ENCODE measurements around the gene FAM135A.
"Not testable (repeated sequence)": the region's sequence is repeated elsewhere in the genome, so short reads cannot be mapped to it uniquely, and the experiment has no call there.

DNA sequence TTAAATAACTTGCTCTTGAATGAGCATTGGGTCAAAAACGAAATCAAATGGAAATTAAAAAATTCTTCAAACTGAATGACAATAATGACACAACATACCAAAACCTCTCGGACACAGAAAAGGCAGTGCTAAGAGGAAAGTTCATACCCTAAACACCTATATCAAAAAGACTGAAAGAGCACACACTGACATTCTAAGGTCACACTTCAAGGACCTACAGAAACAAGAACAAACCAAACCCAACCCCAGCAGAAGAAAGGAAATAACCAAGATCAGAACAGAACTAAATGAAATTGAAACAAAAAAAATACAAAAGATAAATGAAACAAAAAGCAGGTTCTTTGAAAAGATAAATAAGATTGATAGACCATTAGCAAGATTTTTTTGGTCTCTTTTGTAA is 194.1 kb downstream of the FAM135A start:
- TF ChIP-seq, protein P1, sequence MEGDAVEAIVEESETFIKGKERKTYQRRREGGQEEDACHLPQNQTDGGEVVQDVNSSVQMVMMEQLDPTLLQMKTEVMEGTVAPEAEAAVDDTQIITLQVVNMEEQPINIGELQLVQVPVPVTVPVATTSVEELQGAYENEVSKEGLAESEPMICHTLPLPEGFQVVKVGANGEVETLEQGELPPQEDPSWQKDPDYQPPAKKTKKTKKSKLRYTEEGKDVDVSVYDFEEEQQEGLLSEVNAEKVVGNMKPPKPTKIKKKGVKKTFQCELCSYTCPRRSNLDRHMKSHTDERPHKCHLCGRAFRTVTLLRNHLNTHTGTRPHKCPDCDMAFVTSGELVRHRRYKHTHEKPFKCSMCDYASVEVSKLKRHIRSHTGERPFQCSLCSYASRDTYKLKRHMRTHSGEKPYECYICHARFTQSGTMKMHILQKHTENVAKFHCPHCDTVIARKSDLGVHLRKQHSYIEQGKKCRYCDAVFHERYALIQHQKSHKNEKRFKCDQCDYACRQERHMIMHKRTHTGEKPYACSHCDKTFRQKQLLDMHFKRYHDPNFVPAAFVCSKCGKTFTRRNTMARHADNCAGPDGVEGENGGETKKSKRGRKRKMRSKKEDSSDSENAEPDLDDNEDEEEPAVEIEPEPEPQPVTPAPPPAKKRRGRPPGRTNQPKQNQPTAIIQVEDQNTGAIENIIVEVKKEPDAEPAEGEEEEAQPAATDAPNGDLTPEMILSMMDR (IDR thresholded peaks at IDR 0.05): not testable (repeated sequence)
- not testable (repeated sequence) for TF ChIP-seq POLR2AphosphoS5, POLR2A (IDR thresholded peaks at IDR 0.05)
